BE2C (cell line): ENCODE results near the gene TMTC2.

Experiments
- DNase-seq: peaks from one replicate; pipeline ENCODE4 v3.0.0-alpha.2; 2020
- H3K27me3 ChIP-seq: fragments of 250-450 bp; sonication (Bioruptor Pico); 2 replicates; pipeline ENCODE4 v1.5.1; 2020; ENCODE audit warnings: mild to moderate bottlenecking
- H3K36me3 ChIP-seq: fragments of 250-450 bp; sonication (Bioruptor Pico); 2 replicates; pipeline ENCODE4 v1.5.1; 2020; ENCODE audit warnings: mild to moderate bottlenecking
- H3K4me1 ChIP-seq: fragments of 250-450 bp; sonication (Bioruptor Pico); 2 replicates; pipeline ENCODE4 v1.5.1; 2020
- H3K4me3 ChIP-seq: 2 replicates; pipeline ENCODE4 v1.5.1; 2011; ENCODE audit warnings: low read depth, low read length
- H3K9me3 ChIP-seq: fragments of 250-450 bp; sonication (Bioruptor Pico); 2 replicates; pipeline ENCODE4 v1.5.1; 2020
- CTCF ChIP-seq: IDR thresholded peaks from 2 replicates; pipeline ENCODE4 v1.5.1; 2012; ENCODE audit warnings: mild to moderate bottlenecking, low read depth, low read length

Gene TMTC2

GRCh38 chr12:82672811-82673495, 13.8 kb upstream of the TMTC2 start:
- no peak for DNase-seq
- no peak for TF ChIP-seq CTCF
- no peak overlapping the region for H3K4me3 ChIP-seq
- no peaks in the 10 kb centered on the region for H3K9me3 ChIP-seq
- no peaks in the 10 kb centered on the region for H3K36me3 ChIP-seq
- no peaks in the 10 kb centered on the region for H3K27me3 ChIP-seq
- no peaks in the 10 kb centered on the region for H3K4me1 ChIP-seq

DNA sequence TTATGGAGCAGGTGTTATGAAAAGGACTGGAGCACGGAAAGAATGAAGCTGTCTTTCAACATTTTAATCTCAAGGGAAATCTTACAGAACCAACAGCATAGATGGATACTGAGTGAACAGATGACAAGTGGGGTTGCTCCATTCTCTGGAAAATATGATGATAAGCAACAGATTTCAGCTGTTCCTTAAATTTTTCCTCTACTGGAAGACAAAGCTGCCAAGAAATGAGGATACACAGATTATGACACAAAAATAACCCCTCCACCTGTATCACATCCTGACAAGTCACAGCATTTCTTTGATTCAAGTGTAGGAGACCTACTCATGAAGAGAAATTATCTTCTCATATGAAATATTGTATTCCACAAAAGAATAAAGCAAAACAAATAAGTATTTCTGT, 13.0 kb upstream of the TMTC2 start:
- no peak for DNase-seq
- no peaks in the 10 kb centered on the region for H3K27me3 ChIP-seq

DNA sequence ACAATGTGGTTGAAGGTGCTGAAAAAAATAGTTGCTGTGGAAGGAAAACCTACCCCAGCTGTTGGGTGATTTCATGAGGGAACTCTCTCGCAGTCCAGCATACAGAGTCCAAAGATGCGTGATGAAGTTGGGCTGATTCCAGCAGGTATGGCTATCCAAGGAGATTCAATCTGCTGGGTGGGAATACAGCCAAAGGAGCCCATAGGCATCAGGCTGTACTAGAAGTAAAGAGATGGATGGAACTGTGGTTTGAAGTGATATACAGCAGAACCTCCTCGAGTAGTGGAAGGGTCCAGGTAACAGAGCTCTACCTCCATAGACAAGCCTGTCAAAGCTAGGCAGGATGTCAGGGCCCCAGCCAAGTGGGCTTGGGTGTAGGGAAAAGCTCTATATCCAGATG, 11.5 kb upstream of the TMTC2 start:
- H3K27me3 ChIP-seq = no peaks in the 10 kb centered on the region
- no peaks in the 10 kb centered on the region; the same call in 1 of the 2 replicates for H3K4me1 ChIP-seq
- DNase-seq = no peak
- H3K36me3 ChIP-seq = no peaks in the 10 kb centered on the region
- no peak for TF ChIP-seq CTCF
- H3K4me3 ChIP-seq = no peak overlapping the region
- no peaks in the 10 kb centered on the region for H3K9me3 ChIP-seq

More for the DNA sequence above, 13.0 kb upstream of the TMTC2 start:
- H3K36me3 ChIP-seq = no peaks in the 10 kb centered on the region
- H3K4me3 ChIP-seq = no peak overlapping the region
- no peaks in the 10 kb centered on the region for H3K9me3 ChIP-seq
- no peak for TF ChIP-seq CTCF
- no peaks in the 10 kb centered on the region; the same call in 1 of the 2 replicates for H3K4me1 ChIP-seq

GRCh38 chr12:82682326-82682725, 4.4 kb upstream of the TMTC2 start:
- Histone ChIP-seq H3K4me1 (no peaks in the 10 kb centered on the region; the same call in 1 of the 2 replicates), H3K9me3 (no peaks in the 10 kb centered on the region)
- DNase-seq = no peak

GRCh38 chr12:82682851-82683261, 3.9 kb upstream of the TMTC2 start:
- H3K4me1 ChIP-seq = no peaks in the 10 kb centered on the region; the same call in 1 of the 2 replicates
- H3K4me3 ChIP-seq = no peak overlapping the region
- no peaks in the 10 kb centered on the region for H3K9me3 ChIP-seq
- H3K36me3 ChIP-seq = no peaks in the 10 kb centered on the region
- no peak for DNase-seq
- no peaks in the 10 kb centered on the region for H3K27me3 ChIP-seq
- no peak for TF ChIP-seq CTCF

More at GRCh38 chr12:82682326-82682725, 4.4 kb upstream of the TMTC2 start:
- TF ChIP-seq CTCF = no peak
- Histone ChIP-seq H3K4me3 (no peak overlapping the region), H3K36me3 (no peaks in the 10 kb centered on the region), H3K27me3 (no peaks in the 10 kb centered on the region)

DNA sequence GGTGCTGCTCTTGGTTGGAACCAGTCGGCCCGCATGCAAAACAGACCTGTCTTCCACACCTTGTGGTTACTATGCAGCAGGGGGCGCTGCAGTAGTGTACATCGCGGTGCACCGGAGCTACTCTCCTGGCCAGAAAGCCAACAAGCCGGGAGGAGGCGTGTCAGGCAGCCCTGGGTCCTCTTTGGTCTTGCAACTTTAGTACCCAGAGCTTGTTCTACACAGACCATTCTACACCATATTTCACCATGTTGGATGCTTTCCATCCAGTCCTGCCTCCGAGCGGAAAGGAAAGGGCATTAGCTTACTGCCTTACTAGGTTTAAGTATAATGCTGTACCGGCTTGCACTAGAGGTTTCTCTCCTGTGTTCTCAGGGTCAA, 927 bp upstream of the TMTC2 start:
- Histone ChIP-seq H3K36me3 (no peaks in the 10 kb centered on the region), H3K27me3 (no peaks in the 10 kb centered on the region), H3K4me3 (peak overlapping the region; percentile 92), H3K4me1 (no peaks in the 10 kb centered on the region), H3K9me3 (no peaks in the 10 kb centered on the region)
- peak; percentile 97 for DNase-seq
- peak; percentile 91 for TF ChIP-seq CTCF
